Right lobe of liver (tissue), 6 donors: Measurements from ENCODE around the gene ROCK2. TPM values are rescaled to one million over a fixed set of nuclear protein-coding genes. Genes with fewer than 3 reads are reported as not detected.

ENCODE experiments used
- ATAC-seq, 4 donors: fragments of 200-7000 bp; cut with Tn5 transposase; one replicate each; pipeline ENCODE4 v1.9.1; 2020; ENCODE audit warnings: mild to moderate bottlenecking in 4 of 4, moderate library complexity in 4 of 4
- DNase-seq, 3 donors: peaks; one replicate each; pipeline ENCODE4 v3.0.0-alpha.2; 2020
- H3K27ac ChIP-seq, 3 donors: fragments of 200-600 bp; one replicate each; pipeline ENCODE4 v1.8.0; 2022
- H3K27me3 ChIP-seq, 2 donors: fragments of 200-600 bp; one replicate each; pipeline ENCODE4 v1.8.0; 2022
- H3K36me3 ChIP-seq, 4 donors: fragments of 200-600 bp; sonication (generic) in 1 of 4; one replicate each; pipeline versions ENCODE4 v1.5.1 to v1.8.0; 2017 to 2022; ENCODE audit warnings: control low read depth in 1 of 4
- H3K4me1 ChIP-seq, 4 donors: fragments of 200-600 bp; sonication (generic) in 1 of 4; one replicate each; pipeline versions ENCODE4 v1.5.1 to v1.8.0; 2017 to 2022; ENCODE audit warnings: control low read depth in 1 of 4
- H3K4me3 ChIP-seq, 3 donors: fragments of 200-600 bp; one replicate each; pipeline ENCODE4 v1.8.0; 2022
- H3K9me3 ChIP-seq, 4 donors: fragments of 200-600 bp; sonication (generic) in 1 of 4; one replicate each; pipeline versions ENCODE4 v1.5.1 to v1.8.0; 2017 to 2022; ENCODE audit warnings: control low read depth in 1 of 4
- POLR2A ChIP-seq: fragments of 450-650 bp; IDR thresholded peaks from one replicate; pipeline ENCODE4 v1.6.1; 2017; ENCODE audit warnings: antibody characterized with exemption, mild to moderate bottlenecking
- WGBS: methylation state at CpG from one replicate; pipeline ENCODE4 v1.1.6; 2018; ENCODE audit warnings: low coverage, low lambda C conversion rate; ENCODE audit not compliant: insufficient coverage; ENCODE audit errors: missing lambda C conversion rate; 5-methylcytosine and 5-hydroxymethylcytosine counted together
- intact Hi-C, 2 donors: fragments of 100-400 bp; cut with DNase I; formaldehyde crosslinking; loops; one replicate each; pipeline versions ENCODE4 v1.11.2 to v1.14.1; 2022
- total RNA-seq, 6 experiments: library from RNA; depleted of rRNA in 2 of 6; stranded (reverse); fragments of >200 nt in 2 of 6; fragmentation: NEBNext Ultra II Directional in 3 of 6; extraction: Animal tissue kit (Norgen Biotek cat#: 25700) in 3 of 6; gene quantifications; one replicate each; pipeline versions ENCODE4 v1.1.0 to v1.2.4, GENCODE V29; 2016 to 2023
- TF ChIP-seq, protein P1 (sequence below), 4 donors: fragments of 200-600 bp in 3 of 4; fragments of 450-650 bp in 1 of 4; IDR thresholded peaks; one replicate each; pipeline versions ENCODE4 v1.5.1 to v1.8.0; 2016 to 2022; ENCODE audit warnings: antibody characterized with exemption in 4 of 4, mild to moderate bottlenecking in 2 of 4
- donor health status: DM: no; HTN: yes; CAD: no.
- donor health status: DM: no; HTN: no; CAD: no.
- donor health status: DM: no; HTN: no; CAD: no.
- donor health status: DM: no; HTN: yes; CAD: no.
- donor health status: DM: no; HTN: yes; CAD: no.

The ROCK2 gene
- total RNA-seq, 6 experiments from 2014 or later, result 11.6 to 23.9 (median 19.8) TPM

DNA sequence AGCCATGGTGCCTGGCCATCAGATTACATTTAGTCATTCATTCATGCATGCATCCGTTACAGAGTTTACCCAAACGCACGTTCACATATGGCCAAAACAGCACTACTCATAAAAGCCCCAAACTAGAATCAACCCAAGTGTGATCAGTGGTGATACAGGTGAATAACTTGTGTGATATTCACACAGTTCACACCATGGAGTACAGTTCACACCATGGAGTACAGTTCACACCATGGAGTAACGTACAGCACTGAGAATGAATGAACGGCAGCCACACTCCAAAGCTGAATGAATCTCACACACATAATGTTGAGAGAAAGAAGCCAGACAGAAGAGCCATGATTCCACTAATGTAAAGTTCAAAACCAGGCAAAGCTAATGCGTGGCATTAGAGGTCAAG lies 201.4 kb downstream of the ROCK2 start:
- Histone ChIP-seq H3K27me3 (no peaks in the 10 kb centered on the region), H3K9me3 (no peaks in the 10 kb centered on the region), H3K4me3 (no peak overlapping the region), H3K4me1 (no peaks in the 10 kb centered on the region), H3K36me3 (no peaks in the 10 kb centered on the region), H3K27ac (no peak overlapping the region)
- intact Hi-C loops, result no loop called here
- TF ChIP-seq, protein P1, sequence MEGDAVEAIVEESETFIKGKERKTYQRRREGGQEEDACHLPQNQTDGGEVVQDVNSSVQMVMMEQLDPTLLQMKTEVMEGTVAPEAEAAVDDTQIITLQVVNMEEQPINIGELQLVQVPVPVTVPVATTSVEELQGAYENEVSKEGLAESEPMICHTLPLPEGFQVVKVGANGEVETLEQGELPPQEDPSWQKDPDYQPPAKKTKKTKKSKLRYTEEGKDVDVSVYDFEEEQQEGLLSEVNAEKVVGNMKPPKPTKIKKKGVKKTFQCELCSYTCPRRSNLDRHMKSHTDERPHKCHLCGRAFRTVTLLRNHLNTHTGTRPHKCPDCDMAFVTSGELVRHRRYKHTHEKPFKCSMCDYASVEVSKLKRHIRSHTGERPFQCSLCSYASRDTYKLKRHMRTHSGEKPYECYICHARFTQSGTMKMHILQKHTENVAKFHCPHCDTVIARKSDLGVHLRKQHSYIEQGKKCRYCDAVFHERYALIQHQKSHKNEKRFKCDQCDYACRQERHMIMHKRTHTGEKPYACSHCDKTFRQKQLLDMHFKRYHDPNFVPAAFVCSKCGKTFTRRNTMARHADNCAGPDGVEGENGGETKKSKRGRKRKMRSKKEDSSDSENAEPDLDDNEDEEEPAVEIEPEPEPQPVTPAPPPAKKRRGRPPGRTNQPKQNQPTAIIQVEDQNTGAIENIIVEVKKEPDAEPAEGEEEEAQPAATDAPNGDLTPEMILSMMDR (IDR thresholded peaks at IDR 0.05), result no peak
- no peak for TF ChIP-seq POLR2A
- ATAC-seq (no peak), DNase-seq (no peak)
- 75% methylated on average over 6 of the region's 6 CpGs for WGBS

DNA sequence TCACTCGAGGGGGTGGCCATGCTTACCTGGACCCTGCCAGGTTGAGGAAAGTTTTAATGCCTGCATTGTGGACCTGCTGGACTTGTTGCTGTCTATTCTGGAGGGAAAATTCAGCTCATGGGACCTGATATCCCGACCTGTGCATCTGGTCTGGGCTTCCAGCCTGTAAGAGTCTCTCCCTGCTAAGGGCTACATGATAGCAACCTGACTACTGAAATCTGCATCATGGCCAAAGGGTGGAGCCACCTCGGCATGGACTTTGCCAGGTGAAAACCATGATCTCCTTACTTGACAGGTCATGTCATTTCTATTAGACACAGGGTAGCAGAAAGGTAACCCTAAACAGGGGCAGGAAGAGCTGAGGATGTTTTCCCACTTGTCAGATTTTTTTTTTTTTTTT lies 202.1 kb downstream of the ROCK2 start:
- Histone ChIP-seq H3K36me3 (no peaks in the 10 kb centered on the region), H3K27ac (no peak overlapping the region), H3K27me3 (no peaks in the 10 kb centered on the region), H3K9me3 (no peaks in the 10 kb centered on the region), H3K4me3 (no peak overlapping the region), H3K4me1 (no peaks in the 10 kb centered on the region)
- intact Hi-C loops, result no loop called here
- 49% methylated on average over 3 of the region's 3 CpGs for WGBS
- DNase-seq, result no peak
- no peak for TF ChIP-seq POLR2A
- TF ChIP-seq, protein P1 (IDR thresholded peaks at IDR 0.05), result no peak
- no peak for ATAC-seq

DNA sequence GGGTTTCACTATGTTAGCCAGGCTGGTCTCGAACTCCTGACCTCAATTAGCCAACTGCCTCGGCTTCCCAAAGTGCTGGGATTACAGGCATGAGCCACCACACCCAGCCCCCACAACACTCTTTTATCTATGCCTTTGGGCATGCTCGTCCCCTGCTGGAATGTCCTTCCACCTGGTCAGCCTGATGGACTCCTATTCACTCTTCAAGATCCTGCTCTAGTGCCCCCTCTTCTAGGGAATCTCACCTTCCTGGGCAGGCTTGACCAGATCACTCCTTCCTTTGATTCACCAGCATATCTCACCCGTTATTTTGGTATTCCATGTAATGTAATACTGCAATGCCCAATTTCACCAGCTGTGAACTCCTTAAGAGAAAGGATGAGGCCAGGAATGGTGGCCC lies 203.1 kb downstream of the ROCK2 start:
- no peak for ATAC-seq
- intact Hi-C loops, result no loop called here
- Histone ChIP-seq H3K27ac (no peak overlapping the region), H3K4me3 (no peak overlapping the region), H3K36me3 (no peaks in the 10 kb centered on the region), H3K4me1 (no peaks in the 10 kb centered on the region), H3K27me3 (no peaks in the 10 kb centered on the region), H3K9me3 (no peaks in the 10 kb centered on the region)
- peak in 1 of 3 donors; percentile 5 for DNase-seq
- 31% methylated on average over 2 of the region's 4 CpGs for WGBS
- TF ChIP-seq POLR2A, result no peak
- TF ChIP-seq, protein P1 (IDR thresholded peaks at IDR 0.05), result no peak

DNA sequence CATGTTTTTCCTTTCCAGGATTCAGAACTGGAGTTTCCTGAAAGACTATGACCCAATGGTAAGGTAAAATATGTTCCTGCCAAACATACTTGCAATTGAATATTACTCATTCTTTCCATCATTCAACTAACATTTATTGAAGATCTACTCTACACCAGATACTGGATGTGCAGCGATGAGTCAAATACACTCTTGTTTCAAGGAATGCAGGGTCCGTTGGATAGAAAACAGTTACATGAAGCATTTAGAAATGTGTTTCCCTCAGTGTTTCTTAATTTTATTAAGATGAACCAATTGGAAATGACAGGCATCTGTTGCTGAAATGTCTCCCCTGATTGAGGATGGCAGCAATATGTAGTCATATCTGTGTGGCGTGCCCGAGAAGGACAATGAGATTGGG lies 203.9 kb downstream of the ROCK2 start:
- ATAC-seq, result no peak
- no peaks in the 10 kb centered on the region for H3K27me3 ChIP-seq
- no peak overlapping the region for H3K27ac ChIP-seq
- H3K36me3 ChIP-seq, result no peaks in the 10 kb centered on the region
- no peak for DNase-seq
- no peaks in the 10 kb centered on the region for H3K4me1 ChIP-seq
- 66% methylated on average over 4 of the region's 4 CpGs for WGBS
- intact Hi-C loops, result no loop called here
- H3K4me3 ChIP-seq, result no peak overlapping the region
- no peaks in the 10 kb centered on the region for H3K9me3 ChIP-seq
- TF ChIP-seq, protein P1 (IDR thresholded peaks at IDR 0.05), result no peak
- no peak for TF ChIP-seq POLR2A

DNA sequence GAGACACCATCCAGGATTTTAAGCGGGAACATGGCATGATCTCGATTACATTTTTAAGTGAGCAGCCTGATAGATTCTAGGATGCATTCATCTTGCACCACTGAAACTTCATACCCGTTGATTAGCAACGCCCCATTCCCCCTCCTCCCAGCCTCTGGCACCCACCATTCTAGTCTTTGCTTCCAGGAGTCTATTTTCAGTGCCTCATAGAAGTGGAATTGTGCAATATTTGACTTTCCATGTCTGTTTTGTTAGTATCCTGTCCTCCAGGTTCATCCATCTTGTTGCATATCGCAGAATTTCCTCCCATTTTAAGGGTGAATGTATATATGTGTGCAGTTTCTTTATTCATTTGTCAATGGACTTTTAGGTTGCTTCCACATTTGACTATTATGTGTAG lies 210.1 kb downstream of the ROCK2 start:
- H3K36me3 ChIP-seq, result no peaks in the 10 kb centered on the region
- no peak overlapping the region for H3K27ac ChIP-seq
- no peak for TF ChIP-seq POLR2A
- TF ChIP-seq, protein P1 (IDR thresholded peaks at IDR 0.05), result no peak
- peaks cover 0 to 25% (median 3%) of the 10 kb centered on the region in 4 donors for H3K4me1 ChIP-seq
- DNase-seq (no peak), ATAC-seq (no peak)
- WGBS, result 42% methylated on average over 3 of the region's 5 CpGs
- H3K4me3 ChIP-seq, result no peak overlapping the region
- intact Hi-C loops, result loop anchor here in 1 of 2 donors (10.0 kb wide), 1 partner anchor 80 kb away; no protein-coding TSS in a partner anchor
- H3K27me3 ChIP-seq, result no peaks in the 10 kb centered on the region
- no peaks in the 10 kb centered on the region for H3K9me3 ChIP-seq
